ENCODE data around the gene FXYD2.
A peak's percentile ranks its signal among the peaks of the same experiment; 100 is the strongest.

Gene FXYD2

GRCh38 chr11:117857734-117858414, 33.3 kb upstream of the FXYD2 start:
- no peak for DNase-seq (ENCODE audit: low read depth in 2 of 2)

- no peak for DNase-seq (ENCODE audit: low read depth in 2 of 2)
These were observed 31.5 kb upstream of the FXYD2 start for GRCh38 chr11:117855912-117856651.

DNA sequence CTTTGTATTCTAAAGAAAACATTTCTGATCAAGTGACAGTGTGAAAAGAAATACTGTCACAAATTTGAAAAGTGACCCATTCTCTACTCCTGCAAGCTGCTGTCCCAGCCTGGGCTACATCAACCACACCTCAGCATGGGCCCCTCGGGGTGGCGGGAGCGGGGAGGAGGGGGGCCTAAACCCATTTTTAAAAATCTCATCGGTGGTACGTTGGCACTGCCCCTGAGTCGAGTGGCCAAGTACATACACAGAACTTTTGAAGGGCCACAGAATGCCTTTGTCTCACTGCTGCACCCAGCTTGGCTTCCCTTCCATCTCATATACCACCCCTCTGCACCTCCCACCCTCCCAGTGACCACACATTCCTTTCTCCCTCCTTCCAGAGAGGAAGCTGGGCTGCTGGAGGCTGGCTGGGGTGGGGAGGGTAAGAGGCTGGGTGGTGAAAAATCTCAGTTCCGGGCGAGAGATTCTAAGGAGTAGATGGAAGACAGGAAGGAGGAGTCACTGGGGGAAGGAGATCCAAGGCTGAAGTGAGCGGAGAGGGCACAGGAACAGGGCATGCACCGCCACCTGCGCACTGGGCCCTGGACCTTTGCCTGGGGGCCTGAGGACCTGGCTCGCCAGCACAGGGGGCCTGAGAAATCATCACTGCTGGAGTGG, 30.8 kb upstream of the FXYD2 start:
- no peak for DNase-seq (ENCODE audit: low read depth in 2 of 2)

GRCh38 chr11:117852309-117852708, 27.8 kb upstream of the FXYD2 start:
- no peak for DNase-seq (ENCODE audit: low read depth in 2 of 2)

DNA sequence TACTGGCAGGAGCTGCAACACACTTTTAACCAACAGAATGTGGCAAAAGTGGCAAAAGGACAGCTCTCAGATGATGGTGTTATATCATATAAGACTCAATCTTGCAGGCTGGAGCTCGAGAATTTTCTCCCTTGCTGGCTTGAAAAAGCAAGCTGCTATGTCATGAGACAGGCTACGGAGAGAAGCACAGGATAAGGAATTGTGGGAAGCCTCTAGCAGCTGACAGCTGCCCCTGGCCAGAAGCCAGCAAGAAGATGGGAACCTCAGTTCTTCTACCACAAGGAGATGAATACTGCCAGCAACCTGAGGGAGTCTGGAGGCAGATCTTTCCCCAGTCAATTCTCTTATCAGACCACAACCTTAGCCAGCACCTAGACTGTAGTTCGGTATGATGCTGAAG, 27.3 kb upstream of the FXYD2 start:
- no peak for DNase-seq (ENCODE audit: low read depth in 2 of 2)

DNA sequence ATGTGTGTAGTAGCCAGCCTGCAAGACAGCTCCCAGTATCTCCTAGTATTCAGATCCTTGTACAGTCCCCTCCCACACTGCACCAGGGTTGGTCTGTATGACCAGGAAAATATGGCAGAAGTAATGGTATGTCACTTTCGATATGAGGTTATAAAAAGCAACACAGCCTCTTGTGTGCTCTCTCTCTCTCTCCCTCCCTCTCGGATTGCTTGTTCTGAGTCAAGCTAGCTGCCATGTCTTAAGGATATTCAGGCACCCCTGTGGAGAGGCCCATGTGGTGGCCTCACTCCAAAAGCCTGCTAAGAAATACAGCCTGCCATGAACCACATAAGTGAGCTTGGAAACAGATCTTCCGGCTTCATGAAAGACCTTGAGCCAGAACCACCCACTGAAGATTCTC, 26.6 kb upstream of the FXYD2 start:
- DNase-seq (ENCODE audit: low read depth in 2 of 2), result no peak

GRCh38 chr11:117849781-117850414, 25.4 kb upstream of the FXYD2 start:
- DNase-seq (ENCODE audit: low read depth in 2 of 2), result no peak

- DNase-seq (ENCODE audit: low read depth in 2 of 2), result peak; percentile 34 to 57
These were observed 19.3 kb upstream of the FXYD2 start for GRCh38 chr11:117843666-117844484.

GRCh38 chr11:117842131-117842941, 17.8 kb upstream of the FXYD2 start:
- no peak for DNase-seq (ENCODE audit: low read depth in 2 of 2)

DNA sequence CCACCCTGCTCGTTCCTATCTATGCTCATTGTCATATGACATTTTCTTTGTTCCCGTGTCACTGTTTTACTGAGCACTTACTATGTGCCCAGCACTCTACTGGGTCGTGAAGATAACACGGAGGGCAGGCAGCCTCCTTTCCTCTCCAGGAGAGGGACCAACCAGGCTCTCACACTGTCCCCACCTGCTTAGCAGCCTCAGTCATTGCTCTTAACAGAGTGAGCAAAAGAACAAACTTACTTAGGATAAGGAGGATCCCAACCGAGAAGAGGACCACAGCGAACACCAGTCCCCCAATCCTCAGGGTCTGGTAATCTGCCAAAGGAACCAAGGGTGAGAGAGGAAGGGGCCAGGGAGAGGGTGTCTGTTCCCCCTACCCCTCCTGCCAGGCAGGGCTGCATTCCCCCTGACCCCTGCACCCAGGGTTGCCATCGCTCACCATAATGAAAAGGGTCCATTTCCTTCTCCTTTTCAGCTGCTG, 17.0 kb upstream of the FXYD2 start:
- DNase-seq (ENCODE audit: low read depth in 2 of 2), result no peak

- DNase-seq (ENCODE audit: low read depth in 2 of 2), result no peak
These were observed 16.5 kb upstream of the FXYD2 start for GRCh38 chr11:117840881-117841550.

DNA sequence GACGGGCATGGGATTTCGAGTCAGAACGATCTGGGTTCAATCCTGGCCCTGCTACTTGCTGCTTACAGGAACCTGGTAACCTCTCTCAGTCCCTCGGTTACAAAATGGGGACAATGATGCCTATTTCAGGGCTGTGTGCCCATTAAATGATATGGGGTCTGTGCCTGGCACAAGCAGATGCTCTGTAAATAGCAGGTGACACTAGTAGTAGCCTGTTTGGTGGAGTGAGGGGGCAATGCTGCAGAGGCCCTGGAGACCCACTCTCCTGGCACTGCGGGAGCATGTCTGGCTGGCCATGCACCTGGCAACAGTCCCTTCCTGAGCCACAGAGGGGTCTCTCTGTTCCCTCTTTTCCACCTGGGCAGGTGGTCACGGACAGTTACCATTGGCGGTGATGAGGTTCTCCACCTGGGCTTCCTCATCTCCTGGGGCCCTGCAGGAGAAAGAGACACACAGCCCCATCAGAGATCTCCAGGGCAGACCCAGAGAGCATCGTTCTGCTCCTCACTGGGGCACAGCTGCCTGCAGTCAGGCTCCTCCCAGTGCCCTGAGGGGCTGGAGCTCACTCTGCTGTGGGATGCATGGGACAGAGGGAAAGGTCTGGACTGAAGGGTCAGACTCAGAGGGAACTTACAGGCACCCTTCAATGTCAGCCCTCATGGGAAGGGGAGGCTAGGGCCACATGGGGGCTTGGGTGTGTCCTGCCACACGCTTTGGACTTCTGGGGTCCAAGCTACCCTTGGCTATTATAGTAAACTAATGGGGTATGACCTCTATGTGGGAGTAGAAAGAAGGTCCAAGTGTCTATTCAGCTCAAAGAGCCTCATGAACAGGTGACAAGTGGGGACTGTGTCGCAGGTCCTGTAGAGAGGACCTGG, 15.6 kb upstream of the FXYD2 start:
- no peak for DNase-seq (ENCODE audit: low read depth in 2 of 2)

- no peak for DNase-seq (ENCODE audit: low read depth in 2 of 2)
These were observed 14.9 kb upstream of the FXYD2 start for GRCh38 chr11:117839380-117839881.

GRCh38 chr11:117838901-117839300, 14.4 kb upstream of the FXYD2 start:
- no peak for DNase-seq (ENCODE audit: low read depth in 2 of 2)

DNA sequence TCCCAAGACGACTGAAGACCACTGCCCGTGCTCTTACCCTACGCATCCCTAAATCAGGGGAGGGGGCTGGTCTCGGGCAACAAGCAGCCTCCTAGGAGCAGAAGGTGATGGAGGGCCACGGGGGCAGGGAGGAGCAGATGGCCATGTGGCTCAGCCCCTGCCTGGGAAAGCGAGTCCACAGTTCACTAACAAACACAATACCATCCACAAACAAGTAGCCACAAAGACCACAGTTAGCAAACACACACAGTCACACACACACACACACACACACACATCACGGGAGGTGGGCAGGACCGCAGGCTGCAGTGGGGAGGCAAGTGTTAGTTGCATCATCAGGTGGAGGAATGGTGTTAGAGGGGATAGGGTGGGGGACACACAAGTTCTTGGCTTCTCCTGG, 13.2 kb upstream of the FXYD2 start:
- no peak for DNase-seq (ENCODE audit: low read depth in 2 of 2)

DNA sequence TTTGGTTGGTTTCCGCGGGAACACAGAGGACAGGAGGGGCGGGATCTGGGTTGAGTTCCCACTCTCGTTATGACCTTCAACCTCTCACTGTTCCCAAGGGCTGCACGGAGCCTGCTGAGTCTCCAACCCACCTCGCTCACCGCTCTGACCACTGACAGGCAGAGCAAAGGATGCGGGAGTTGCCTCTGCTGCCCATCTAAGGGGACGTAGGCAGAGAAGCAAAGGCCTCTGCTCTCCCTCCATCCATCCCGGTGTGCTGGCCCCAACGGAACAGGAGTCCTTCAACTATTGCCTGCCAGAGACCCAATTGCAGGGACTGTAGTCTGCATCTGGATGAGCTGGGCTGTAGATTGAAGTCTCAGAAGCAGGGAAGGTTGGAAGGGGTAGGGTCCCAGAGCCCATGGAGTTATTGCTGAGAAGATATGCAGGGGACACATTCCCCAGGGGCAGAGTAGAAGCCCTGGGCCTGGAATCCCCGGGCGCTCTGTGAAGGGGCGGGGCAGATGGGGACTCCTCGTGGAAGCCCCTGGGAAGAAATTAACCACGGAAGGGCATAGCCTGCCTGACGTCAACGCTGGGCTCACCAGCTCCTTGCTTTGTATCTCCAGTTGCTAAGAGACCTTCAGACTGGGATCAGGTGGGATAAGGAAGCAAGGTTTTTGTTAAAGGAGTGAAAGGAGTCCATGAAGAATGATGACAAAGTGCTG, 12.7 kb upstream of the FXYD2 start:
- DNase-seq (ENCODE audit: low read depth in 2 of 2), result no peak

GRCh38 chr11:117836077-117836960, 11.8 kb upstream of the FXYD2 start:
- DNase-seq (ENCODE audit: low read depth in 2 of 2), result no peak
